ENCODE measurements around the gene TOP2A.
A peak's percentile ranks its signal among the peaks of the same experiment; 100 is the strongest.
"Not testable (repeated sequence)": the region's sequence is repeated elsewhere in the genome, so short reads cannot be mapped to it uniquely, and the experiment has no call there.

TOP2A gene

DNA sequence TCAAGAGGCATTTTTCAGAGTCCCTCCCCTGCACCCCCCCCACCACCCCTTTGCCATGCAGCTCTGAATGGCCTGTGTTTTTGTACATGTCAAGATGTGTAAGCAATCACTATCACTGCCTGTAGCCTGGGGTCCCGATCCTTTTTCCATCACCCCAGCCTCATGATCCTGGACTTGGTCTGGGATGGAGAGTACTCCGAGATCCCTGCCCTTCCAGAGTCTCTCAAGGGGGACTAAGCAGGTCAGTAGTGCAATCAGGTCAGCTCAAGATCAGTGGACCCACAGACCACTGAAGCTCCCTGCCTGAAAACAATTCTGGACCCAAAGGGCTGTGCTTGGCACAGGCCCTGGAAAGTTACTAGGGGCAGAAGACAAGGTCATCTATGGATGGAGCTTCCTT, 45.7 kb downstream of the TOP2A start:
- no peak for DNase-seq
- Mint-ChIP-seq H3K4me1 (peaks cover 25% of the 10 kb centered on the region), H3K27ac (no peak overlapping the region), H3K36me3 (no peaks in the 10 kb centered on the region), H3K9me3 (peaks cover 10% of the 10 kb centered on the region), H3K27me3 (peaks cover 19% of the 10 kb centered on the region), H3K4me3 (no peak overlapping the region)
- CTCF ChIA-PET, result interaction anchor here (0.6 to 1.2 kb wide), 3 partner anchors 10 to 196 kb away, joined by 3 to 5 read pairs (median 4); no protein-coding TSS in a partner anchor

- no peak overlapping the region for H3K4me3 Mint-ChIP-seq
- H3K4me1 Mint-ChIP-seq, result peaks cover 20% of the 10 kb centered on the region
- CTCF ChIA-PET, result interaction anchor here (0.7 to 1.2 kb wide), 2 partner anchors 9 to 162 kb away, joined by 4 to 5 read pairs; no protein-coding TSS in a partner anchor
- peak; percentile 49 for DNase-seq
- no peaks in the 10 kb centered on the region for H3K36me3 Mint-ChIP-seq
- no peak overlapping the region for H3K27ac Mint-ChIP-seq
- peaks cover 4% of the 10 kb centered on the region for H3K9me3 Mint-ChIP-seq
- H3K27me3 Mint-ChIP-seq, result peaks cover 12% of the 10 kb centered on the region
These were observed 46.3 kb downstream of the TOP2A start for GRCh38 chr17:40371261-40371929.

DNA sequence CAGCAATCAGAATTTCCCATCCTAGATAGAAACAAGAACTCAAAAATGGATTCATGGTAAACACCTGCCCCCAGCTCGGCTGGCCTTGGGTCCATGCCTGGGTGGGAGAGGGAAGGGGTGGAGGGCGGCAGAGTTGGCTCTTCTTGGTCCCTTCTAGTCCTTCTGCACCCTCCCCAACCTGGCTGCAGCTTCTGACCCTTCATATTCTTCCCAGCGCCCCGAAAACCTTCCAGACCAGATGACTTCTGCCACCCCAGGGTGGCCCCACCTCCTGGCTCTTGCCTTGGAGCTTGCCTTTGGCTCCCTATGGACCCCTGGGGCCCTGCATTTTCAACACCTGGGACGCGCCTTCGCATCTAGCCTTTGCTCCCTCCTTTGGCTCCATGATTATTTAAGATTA, 47.8 kb downstream of the TOP2A start:
- Mint-ChIP-seq H3K4me1 (peaks cover 25% of the 10 kb centered on the region), H3K9me3 (peaks cover 3% of the 10 kb centered on the region), H3K4me3 (no peak overlapping the region), H3K27me3 (peaks cover 11% of the 10 kb centered on the region), H3K27ac (no peak overlapping the region), H3K36me3 (no peaks in the 10 kb centered on the region)
- CTCF ChIA-PET, result interaction anchor here (1.2 to 1.4 kb wide), 2 partner anchors 78 to 106 kb away, joined by 3 to 4 read pairs; no protein-coding TSS in a partner anchor
- no peak for DNase-seq

DNA sequence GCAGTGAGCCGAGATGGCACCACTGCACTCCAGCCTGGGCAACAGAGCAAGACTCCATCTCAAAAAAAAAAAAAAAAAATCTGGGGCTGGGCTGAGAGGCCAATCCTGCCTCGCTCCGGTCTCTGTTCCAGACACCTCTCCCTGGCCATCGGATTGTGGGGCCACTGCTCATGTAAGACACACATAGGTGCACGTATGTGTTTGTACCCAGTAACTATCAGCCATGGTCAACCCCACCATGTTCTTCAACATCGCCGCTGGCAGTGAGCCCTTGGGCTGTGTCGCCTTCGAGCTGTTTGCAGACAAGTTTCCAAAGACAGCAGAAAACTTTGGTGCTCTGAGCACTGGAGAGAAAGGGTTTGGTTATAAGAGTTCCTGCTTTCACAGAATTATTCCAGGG, 50.0 kb downstream of the TOP2A start:
- CTCF ChIA-PET, H3K36me3 Mint-ChIP-seq, H3K9me3 Mint-ChIP-seq: not testable (repeated sequence)

DNA sequence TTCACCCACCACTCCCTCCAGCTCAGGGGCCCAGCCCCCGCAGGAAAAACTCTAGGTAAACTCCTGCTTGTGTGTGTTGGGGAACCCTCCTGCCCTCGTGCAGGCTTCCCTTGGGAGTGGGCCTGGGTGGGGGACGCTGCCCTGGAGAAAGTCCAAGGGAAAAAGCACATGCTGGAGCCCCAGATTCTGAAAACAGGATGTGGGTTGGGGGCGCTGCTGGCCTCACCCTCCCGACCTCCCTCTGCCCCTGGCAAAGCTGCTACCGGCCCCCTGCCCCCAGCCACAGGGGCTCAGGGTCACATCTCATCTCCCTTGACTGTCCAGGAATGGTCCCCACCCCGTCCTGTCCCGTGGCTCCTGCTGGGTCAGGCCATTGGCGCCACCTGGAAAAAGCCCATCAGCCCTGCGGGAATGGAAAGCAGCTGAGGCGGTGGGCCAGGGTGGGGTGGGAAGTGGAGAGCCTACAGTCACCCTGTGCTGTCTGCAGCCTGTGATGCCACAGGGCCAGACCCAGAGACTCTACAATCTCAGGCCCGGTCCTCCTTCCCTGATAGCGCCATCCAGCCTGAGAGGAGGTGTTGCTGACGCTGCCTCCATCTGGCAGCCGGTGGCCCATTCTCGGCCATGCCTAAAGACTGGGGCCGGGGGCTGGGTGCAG, 50.7 kb downstream of the TOP2A start:
- Mint-ChIP-seq H3K27ac (peak overlapping the region; percentile 37), H3K36me3 (peaks cover 2% of the 10 kb centered on the region), H3K9me3 (peaks cover 3% of the 10 kb centered on the region), H3K4me1 (peaks cover 39% of the 10 kb centered on the region), H3K4me3 (no peak overlapping the region), H3K27me3 (peaks cover 24% of the 10 kb centered on the region)
- CTCF ChIA-PET, result interaction anchor here (1.1 to 14.0 kb wide), 2 partner anchors 9 to 167 kb away, joined by 3 to 123 read pairs; no protein-coding TSS in a partner anchor
- DNase-seq, result no peak

More for the DNA sequence above, 50.0 kb downstream of the TOP2A start:
- not testable (repeated sequence) for H3K4me3 Mint-ChIP-seq, H3K27ac Mint-ChIP-seq, DNase-seq
- Mint-ChIP-seq H3K4me1 (peaks cover 35% of the 10 kb centered on the region), H3K27me3 (peaks cover 17% of the 10 kb centered on the region)

DNA sequence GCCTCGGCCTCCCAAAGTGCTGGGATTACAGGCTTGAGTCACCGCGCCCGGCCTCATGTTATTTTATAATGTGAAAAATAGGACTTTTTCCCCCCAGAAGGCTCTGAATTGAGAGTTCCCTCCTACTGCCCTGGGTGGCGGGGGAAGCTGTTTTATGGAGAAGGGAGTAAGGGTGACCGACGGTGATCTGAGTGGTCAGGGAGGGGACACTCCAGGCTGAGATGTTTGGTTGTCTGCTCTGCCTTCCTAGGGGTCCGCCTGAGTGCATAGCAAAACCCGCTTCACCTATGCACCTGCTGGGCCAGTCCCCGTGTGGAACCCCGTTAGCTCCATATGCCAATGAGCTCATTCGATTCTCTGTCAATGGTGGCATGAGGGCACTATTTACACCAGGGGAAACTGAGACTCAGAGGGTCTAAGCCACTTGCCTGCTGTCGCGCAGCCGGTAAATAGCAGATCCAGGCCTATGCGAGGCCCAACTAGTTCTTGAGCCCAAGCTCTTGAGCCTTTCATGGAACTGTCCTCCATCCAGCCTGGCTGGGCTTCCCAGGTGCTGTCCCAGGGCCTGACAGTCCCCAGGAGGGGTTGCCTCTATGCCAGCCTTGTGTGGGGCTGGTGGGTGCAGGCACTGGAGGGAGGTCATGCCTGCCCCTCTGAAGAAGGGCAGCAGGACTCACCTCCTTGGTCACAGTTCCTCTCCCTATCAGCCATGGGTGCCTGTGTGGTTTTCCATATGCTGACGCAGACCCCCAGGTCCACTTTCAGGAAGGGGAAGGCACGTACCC, 51.4 kb downstream of the TOP2A start:
- H3K36me3 Mint-ChIP-seq, result peaks cover 2% of the 10 kb centered on the region
- CTCF ChIA-PET, result interaction anchor here (1.1 to 14.0 kb wide), 3 partner anchors 9 to 193 kb away, joined by 3 to 123 read pairs (median 9); no protein-coding TSS in a partner anchor
- H3K4me3 Mint-ChIP-seq, result no peak overlapping the region
- no peak for DNase-seq
- H3K27ac Mint-ChIP-seq, result no peak overlapping the region
- H3K9me3 Mint-ChIP-seq, result peaks cover 1% of the 10 kb centered on the region
- peaks cover 28% of the 10 kb centered on the region for H3K27me3 Mint-ChIP-seq
- H3K4me1 Mint-ChIP-seq, result peaks cover 40% of the 10 kb centered on the region

GRCh38 chr17:40364906-40365305, 52.8 kb downstream of the TOP2A start:
- Mint-ChIP-seq H3K4me1 (peaks cover 46% of the 10 kb centered on the region), H3K4me3 (no peak overlapping the region), H3K36me3 (peaks cover 2% of the 10 kb centered on the region), H3K9me3 (no peaks in the 10 kb centered on the region), H3K27me3 (peaks cover 39% of the 10 kb centered on the region), H3K27ac (no peak overlapping the region)
- CTCF ChIA-PET, result interaction anchor here (1.2 to 14.2 kb wide), 6 partner anchors 11 to 195 kb away, joined by 3 to 370 read pairs (median 8); partner anchors contain the start of gene RARA
- no peak for DNase-seq

DNA sequence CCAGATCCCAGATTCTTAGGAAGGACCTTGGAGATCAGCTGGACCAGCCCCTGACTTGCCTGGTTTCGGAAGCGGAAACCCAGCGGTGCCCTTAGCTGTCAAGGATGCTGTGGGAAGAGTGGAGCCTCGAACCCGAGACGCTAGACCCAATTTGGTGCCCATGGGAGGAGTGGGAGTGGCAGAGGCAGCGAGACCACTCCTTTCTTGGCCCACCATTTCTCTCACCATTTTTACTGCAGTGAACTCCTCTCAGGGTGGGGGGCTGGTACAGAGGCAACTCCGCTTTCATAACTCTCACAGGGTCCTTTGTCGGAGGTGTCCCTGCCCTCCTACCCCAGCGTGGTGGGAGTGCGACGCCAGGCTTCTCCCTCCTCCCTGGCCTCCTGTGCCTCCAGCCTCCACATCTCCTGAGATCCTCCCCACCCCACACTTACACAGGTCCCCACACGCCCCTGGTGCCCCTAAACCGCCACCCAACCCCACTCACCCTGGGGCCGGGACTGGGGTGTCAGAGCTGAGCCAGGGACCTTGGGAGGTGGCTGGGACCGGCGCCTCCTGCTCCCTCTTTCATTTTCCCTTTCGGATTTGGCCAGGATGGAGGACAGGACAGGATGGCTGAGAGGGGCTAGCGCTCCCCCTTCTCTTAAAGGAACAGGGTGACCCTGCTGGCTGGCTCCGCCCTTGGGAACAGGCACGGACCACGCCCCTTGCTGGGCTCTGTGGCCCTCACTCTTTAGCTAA, 53.4 kb downstream of the TOP2A start, which contains the start of gene GJD3:
Gene GJD3, minus strand, starts transcription at position 617 of the 741 bp plus-strand sequence. CDS start 922 bp downstream, outside the sequence.
- Mint-ChIP-seq H3K36me3 (peaks cover 2% of the 10 kb centered on the region), H3K27me3 (peaks cover 41% of the 10 kb centered on the region), H3K9me3 (no peaks in the 10 kb centered on the region), H3K4me1 (peaks cover 48% of the 10 kb centered on the region), H3K4me3 (peak within 1 kb of the TSS; percentile 77), H3K27ac (no peak within 1 kb of the TSS)
- DNase-seq, result peak; percentile 23
- CTCF ChIA-PET, result interaction anchor here (0.6 to 14.2 kb wide), 8 partner anchors 10 to 195 kb away, joined by 3 to 370 read pairs (median 7); partner anchors contain the start of gene RARA

GRCh38 chr17:40363111-40363827, 54.4 kb downstream of the TOP2A start:
- H3K4me1 Mint-ChIP-seq, result peaks cover 52% of the 10 kb centered on the region

GRCh38 chr17:40362696-40363110, 55.0 kb downstream of the TOP2A start:
- Mint-ChIP-seq H3K4me1 (peaks cover 48% of the 10 kb centered on the region), H3K4me3 (peak overlapping the region; percentile 77), H3K27me3 (peaks cover 36% of the 10 kb centered on the region), H3K36me3 (peaks cover 2% of the 10 kb centered on the region), H3K27ac (peak overlapping the region; percentile 46), H3K9me3 (no peaks in the 10 kb centered on the region)
- CTCF ChIA-PET, result interaction anchor here (0.5 to 14.2 kb wide), 23 partner anchors 9 to 492 kb away, joined by 3 to 370 read pairs (median 4); partner anchors contain the start of genes RARA and TOP2A
- DNase-seq, result peak; percentile 93

More at GRCh38 chr17:40363111-40363827, 54.4 kb downstream of the TOP2A start:
- H3K27me3 Mint-ChIP-seq, result peaks cover 41% of the 10 kb centered on the region
- peak; percentile 55 for DNase-seq
- H3K4me3 Mint-ChIP-seq, result peak overlapping the region; percentile 77
- CTCF ChIA-PET, result interaction anchor here (0.5 to 14.2 kb wide), 23 partner anchors 8 to 492 kb away, joined by 3 to 370 read pairs (median 5); partner anchors contain the start of genes RARA and TOP2A
- H3K9me3 Mint-ChIP-seq, result no peaks in the 10 kb centered on the region
- H3K36me3 Mint-ChIP-seq, result peaks cover 2% of the 10 kb centered on the region
- H3K27ac Mint-ChIP-seq, result peak overlapping the region; percentile 49

DNA sequence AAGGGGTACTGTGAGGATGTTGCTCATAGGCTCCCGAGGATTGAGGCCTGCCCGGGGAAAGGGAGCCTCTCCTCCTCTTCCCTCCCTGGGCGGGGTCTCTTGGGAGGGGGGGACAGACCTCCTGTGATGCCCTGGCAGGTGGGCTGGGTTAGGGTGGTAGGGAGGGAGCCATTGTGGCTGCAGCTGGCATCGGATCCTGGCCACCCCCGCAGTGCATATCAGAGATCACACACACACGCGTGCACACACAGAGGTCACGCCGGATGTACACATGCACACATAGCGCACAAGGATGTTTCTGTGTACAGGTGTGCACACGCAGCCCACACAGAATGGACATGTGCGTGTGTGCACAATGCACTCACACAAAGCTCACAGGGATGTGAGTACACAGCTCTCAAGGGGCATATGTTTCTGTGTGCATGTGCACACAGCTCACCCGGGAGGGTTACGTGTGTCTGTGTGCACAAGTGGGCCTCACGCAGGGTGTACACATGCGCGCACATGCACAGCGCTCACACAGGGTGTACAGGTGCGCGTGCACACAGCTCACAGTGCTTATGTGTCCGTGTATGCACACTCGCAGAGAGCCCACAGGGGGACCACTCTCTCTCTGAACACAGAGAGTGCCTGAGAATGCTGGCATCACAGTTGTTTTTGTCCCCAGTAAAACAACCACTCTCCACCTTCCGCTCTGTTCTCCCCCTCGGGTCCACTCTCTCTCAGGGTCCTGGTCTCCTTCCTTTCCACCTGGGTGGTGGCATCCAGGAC, 55.6 kb downstream of the TOP2A start:
- H3K27ac Mint-ChIP-seq, result peak overlapping the region; percentile 46
- H3K27me3 Mint-ChIP-seq, result peaks cover 35% of the 10 kb centered on the region
- H3K4me1 Mint-ChIP-seq, result peaks cover 46% of the 10 kb centered on the region
- H3K4me3 Mint-ChIP-seq, result peak overlapping the region; percentile 75
- CTCF ChIA-PET, result interaction anchor here (0.6 to 14.2 kb wide), 29 partner anchors 10 to 493 kb away, joined by 3 to 370 read pairs (median 4); partner anchors contain the start of genes RARA and TOP2A
- H3K36me3 Mint-ChIP-seq, result peaks cover 7% of the 10 kb centered on the region
- H3K9me3 Mint-ChIP-seq, result no peaks in the 10 kb centered on the region
- no peak for DNase-seq
